ENCODE measurements around the gene CATSPERB. TPM values are rescaled to one million over a fixed set of nuclear protein-coding genes. Genes with fewer than 3 reads are reported as not detected.

The CATSPERB gene
- total RNA-seq, 4 donors from 2014 or later: 1.2 to 5.1 (median 3.8) TPM; not detected in 1

GRCh38 chr14:91732859-91733477 is 1.1 kb upstream of the CATSPERB start:
- intact Hi-C loops (cut with DNase I; ENCODE audit: low total_unique reads) (no loop called here), in situ Hi-C loops (cut with MboI; ENCODE audit: low pct_ligation_motif_present in 1 of 4, low pct_unique_long_range_greater_than_20kb in 1 of 4, low sequenced_read_pairs in 3 of 4) (no loop called here)
- no peaks in the 10 kb centered on the region for H3K36me3 ChIP-seq
- H3K27me3 ChIP-seq: no peaks in the 10 kb centered on the region
- 13 to 19% methylated on average over 1 to 2 of the region's 2 CpGs for WGBS, 2 donors (ENCODE audit: low coverage in 1 of 2)
- H3K27ac ChIP-seq: no peak overlapping the region
- H3K4me1 ChIP-seq: no peaks in the 10 kb centered on the region
- H3K9me3 ChIP-seq: no peaks in the 10 kb centered on the region
- TF ChIP-seq POLR2A (IDR thresholded peaks at IDR 0.05) (no peak), POLR2AphosphoS5 (IDR thresholded peaks at IDR 0.05) (peak in 1 of 3 donors; percentile 32)
- no peak overlapping the region for H3K4me3 ChIP-seq
- DNase-seq: no peak

DNA sequence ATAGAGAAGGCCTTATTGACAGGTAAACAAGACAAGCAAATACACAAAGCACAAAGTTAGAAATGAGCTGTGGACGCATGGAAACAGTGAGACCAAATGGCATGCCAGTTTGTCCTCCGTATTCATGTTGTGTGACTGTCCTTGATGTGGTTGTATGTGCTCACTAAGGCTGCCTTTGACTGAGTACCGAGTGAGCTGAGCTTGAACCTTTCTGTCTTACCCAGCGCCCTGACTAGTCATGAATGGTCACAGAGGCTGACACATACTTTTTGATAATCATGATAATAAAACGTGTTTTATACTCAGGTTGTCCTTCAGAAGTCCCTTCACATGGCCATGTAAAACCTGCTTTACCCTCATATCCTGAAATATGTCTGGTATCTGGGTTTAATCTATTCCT is 553 bp upstream of the CATSPERB start:
- H3K4me1 ChIP-seq: no peaks in the 10 kb centered on the region
- no peaks in the 10 kb centered on the region for H3K9me3 ChIP-seq
- in situ Hi-C loops (cut with MboI; ENCODE audit: low pct_ligation_motif_present in 1 of 4, low pct_unique_long_range_greater_than_20kb in 1 of 4, low sequenced_read_pairs in 3 of 4) (no loop called here), intact Hi-C loops (cut with DNase I; ENCODE audit: low total_unique reads) (no loop called here)
- TF ChIP-seq POLR2AphosphoS5 (IDR thresholded peaks at IDR 0.05) (no peak), EP300 (IDR thresholded peaks at IDR 0.05; ENCODE audit: low read depth) (no peak), POLR2A (IDR thresholded peaks at IDR 0.05) (no peak), CTCF (IDR thresholded peaks at IDR 0.05) (no peak)
- DNase-seq: no peak
- H3K36me3 ChIP-seq: no peaks in the 10 kb centered on the region
- H3K4me3 ChIP-seq: no peak overlapping the region
- WGBS, 2 donors (ENCODE audit: low coverage in 1 of 2): 58 to 65% methylated on average over 4 to 5 of the region's 5 CpGs
- H3K27ac ChIP-seq: no peak overlapping the region
- no peaks in the 10 kb centered on the region for H3K27me3 ChIP-seq

DNA sequence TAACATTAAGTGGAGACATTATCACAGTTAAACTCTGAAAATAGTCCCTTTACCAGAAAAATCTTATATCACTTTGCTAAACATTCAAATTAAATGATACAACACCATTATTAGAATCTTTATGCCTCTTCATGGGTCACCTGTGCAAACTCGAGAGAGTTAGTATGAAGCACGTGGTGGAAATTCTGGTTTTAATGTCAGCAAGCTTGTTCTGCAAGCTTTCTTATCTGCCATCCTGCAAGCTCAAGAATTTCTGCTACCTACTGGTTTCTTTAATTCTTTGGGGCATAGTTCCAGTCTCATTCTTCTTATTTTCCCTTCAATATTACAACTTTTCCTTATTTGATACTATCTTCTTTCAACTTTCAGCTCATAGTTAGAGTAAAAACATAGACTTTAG is 868 bp downstream of the CATSPERB start:
- DNase-seq: no peak
- Histone ChIP-seq H3K27me3 (no peaks in the 10 kb centered on the region), H3K4me3 (no peak overlapping the region), H3K27ac (no peak overlapping the region), H3K36me3 (no peaks in the 10 kb centered on the region), H3K9me3 (no peaks in the 10 kb centered on the region), H3K4me1 (no peaks in the 10 kb centered on the region)
- no peak for TF ChIP-seq EP300 (IDR thresholded peaks at IDR 0.05; ENCODE audit: low read depth)
- TF ChIP-seq POLR2A (IDR thresholded peaks at IDR 0.05): no peak
- no peak for TF ChIP-seq POLR2AphosphoS5 (IDR thresholded peaks at IDR 0.05)
- no peak for TF ChIP-seq CTCF (IDR thresholded peaks at IDR 0.05)
- WGBS, 2 donors (ENCODE audit: low coverage in 1 of 2): 62 to 90% methylated on average over 2 of the region's 2 CpGs
- in situ Hi-C loops (cut with MboI; ENCODE audit: low pct_ligation_motif_present in 1 of 4, low pct_unique_long_range_greater_than_20kb in 1 of 4, low sequenced_read_pairs in 3 of 4): no loop called here
- intact Hi-C loops (cut with DNase I; ENCODE audit: low total_unique reads): no loop called here

DNA sequence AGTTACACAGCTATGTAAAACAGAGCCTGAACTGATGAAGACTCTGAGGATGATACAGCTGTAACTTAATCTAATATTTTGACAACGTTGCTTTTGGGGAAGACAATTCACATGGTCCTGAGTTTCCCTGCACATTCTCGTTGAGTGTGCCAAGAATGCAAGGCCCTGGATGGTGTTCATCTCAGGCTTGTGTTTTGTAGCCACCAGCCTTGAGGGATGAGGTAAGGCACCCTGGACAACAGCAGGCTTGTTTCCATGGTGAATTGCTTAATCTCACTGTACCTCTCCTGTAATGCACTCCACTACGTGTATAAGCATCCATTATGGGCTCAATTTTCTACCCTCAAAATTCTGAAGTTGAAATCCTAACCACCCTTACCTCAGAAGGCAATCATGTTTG is 2.1 kb downstream of the CATSPERB start:
- H3K27ac ChIP-seq: peak overlapping the region in 1 of 4 donors; percentile 2
- no peaks in the 10 kb centered on the region for H3K36me3 ChIP-seq
- TF ChIP-seq EP300 (IDR thresholded peaks at IDR 0.05; ENCODE audit: low read depth) (no peak), CTCF (IDR thresholded peaks at IDR 0.05) (no peak), POLR2A (IDR thresholded peaks at IDR 0.05) (no peak)
- no peaks in the 10 kb centered on the region for H3K9me3 ChIP-seq
- no peaks in the 10 kb centered on the region for H3K4me1 ChIP-seq
- no peak for DNase-seq
- H3K4me3 ChIP-seq: no peak overlapping the region
- no peaks in the 10 kb centered on the region for H3K27me3 ChIP-seq
- intact Hi-C loops (cut with DNase I; ENCODE audit: low total_unique reads): no loop called here
- 71 to 85% methylated on average over 3 of the region's 3 CpGs for WGBS, 2 donors (ENCODE audit: low coverage in 1 of 2)
- in situ Hi-C loops (cut with MboI; ENCODE audit: low pct_ligation_motif_present in 1 of 4, low pct_unique_long_range_greater_than_20kb in 1 of 4, low sequenced_read_pairs in 3 of 4): no loop called here

GRCh38 chr14:91728616-91729183 is 3.2 kb downstream of the CATSPERB start:
- intact Hi-C loops (cut with DNase I; ENCODE audit: low total_unique reads): no loop called here
- no peak for TF ChIP-seq CTCF (IDR thresholded peaks at IDR 0.05)
- TF ChIP-seq EP300 (IDR thresholded peaks at IDR 0.05; ENCODE audit: low read depth): no peak
- TF ChIP-seq POLR2AphosphoS5 (IDR thresholded peaks at IDR 0.05): no peak
- no peak for TF ChIP-seq POLR2A (IDR thresholded peaks at IDR 0.05)
- Histone ChIP-seq H3K27ac (no peak overlapping the region), H3K27me3 (no peaks in the 10 kb centered on the region), H3K4me3 (no peak overlapping the region), H3K9me3 (no peaks in the 10 kb centered on the region), H3K36me3 (no peaks in the 10 kb centered on the region), H3K4me1 (no peaks in the 10 kb centered on the region)
- 77 to 85% methylated on average over 4 of the region's 4 CpGs for WGBS, 2 donors (ENCODE audit: low coverage in 1 of 2)
- DNase-seq: no peak
- in situ Hi-C loops (cut with MboI; ENCODE audit: low pct_ligation_motif_present in 1 of 4, low pct_unique_long_range_greater_than_20kb in 1 of 4, low sequenced_read_pairs in 3 of 4): no loop called here

All from transverse colon (tissue), 4 donors.